Spleen (tissue), 7 donors: ENCODE measurements around the gene TTLL3.

Experiments used
- CTCF ChIP-seq, 11 experiments: fragments of 200-600 bp in 7 of 11; fragments of 450-650 bp in 4 of 11; sonication (generic) in 4 of 11; IDR thresholded peaks in 8 of 11; conservative IDR thresholded peaks in 3 of 11; 1 replicate in 7 of 11; 2 replicates in 4 of 11; pipeline versions ENCODE4 v1.4.0 to v1.8.0; 2016 to 2021; ENCODE audit warnings: antibody characterized with exemption in 11 of 11, inconsistent platforms in 4 of 11, mild to moderate bottlenecking in 1 of 11
- POLR2A ChIP-seq, 3 donors: fragments of 450-650 bp; IDR thresholded peaks; one replicate each; pipeline ENCODE4 v1.5.1; 2017; ENCODE audit warnings: antibody characterized with exemption in 3 of 3, mild to moderate bottlenecking in 1 of 3
- POLR2AphosphoS5 ChIP-seq, 3 donors: sonication (generic); formaldehyde crosslinking; IDR thresholded peaks; one replicate each; pipeline ENCODE4 v1.5.1; 2017; ENCODE audit warnings: antibody characterized with exemption in 3 of 3
- donor health status: DM: no; HTN: no; CAD: no; lungs with moderate emphysema.
- donor health status: DM: no; HTN: no; CAD: no.
- donor health status: DM: no; HTN: no; CAD: no.

- TF ChIP-seq CTCF (IDR thresholded peaks at IDR 0.05 in 8 of 11, conservative IDR thresholded peaks at IDR 0.05 in 3 of 11) (peak in 1 of 11 experiments; percentile 3), POLR2AphosphoS5 (IDR thresholded peaks at IDR 0.05) (no peak), POLR2A (IDR thresholded peaks at IDR 0.05) (peak in 1 of 3 donors; percentile 64)
Observed at GRCh38 chr3:9793161-9793781, 16.8 kb upstream of the TTLL3 start.
